Ovary (tissue), 9 donors: Measurements from ENCODE around the gene CMTM4. TPM values are rescaled to one million over a fixed set of nuclear protein-coding genes. Genes with fewer than 3 reads are reported as not detected.

ENCODE experiments used
- DNase-seq, 5 donors: peaks; one replicate each; pipeline ENCODE4 v3.0.0-alpha.2; 2019 to 2020
- H3K27ac ChIP-seq, 2 donors: fragments of 200-600 bp; one replicate each; pipeline versions ENCODE4 v1.5.1 to v1.8.0; 2019 to 2022
- H3K27me3 ChIP-seq: fragments of 200-600 bp; one replicate; pipeline ENCODE4 v1.8.0; 2022
- H3K36me3 ChIP-seq: fragments of 200-600 bp; sonication (generic); one replicate; pipeline ENCODE4 v1.5.1; 2019
- H3K4me1 ChIP-seq: one replicate; pipeline ENCODE4 v1.8.1; 2013; ENCODE audit warnings: mild to moderate bottlenecking, moderate library complexity; ENCODE audit not compliant: insufficient read depth
- H3K4me3 ChIP-seq: fragments of 200-600 bp; sonication (generic); one replicate; pipeline ENCODE4 v1.5.1; 2017
- H3K9me3 ChIP-seq, 2 donors: fragments of 200-600 bp in 1 of 2; sonication (generic) in 1 of 2; one replicate each; pipeline versions ENCODE4 v1.5.1 to v1.8.1; 2013 to 2019; ENCODE audit warnings: mild to moderate bottlenecking in 1 of 2, moderate library complexity in 1 of 2
- CTCF ChIP-seq, 3 donors: fragments of 450-650 bp in 2 of 3; fragments of 200-600 bp in 1 of 3; IDR thresholded peaks; one replicate each; pipeline versions ENCODE4 v1.5.1 to v1.8.0; 2016 to 2022; ENCODE audit warnings: antibody characterized with exemption in 3 of 3, mild to moderate bottlenecking in 1 of 3
- EP300 ChIP-seq: sonication (generic); formaldehyde crosslinking; IDR thresholded peaks from one replicate; pipeline ENCODE4 v1.6.1; 2017; ENCODE audit warnings: antibody characterized with exemption
- POLR2A ChIP-seq: fragments of 450-650 bp; IDR thresholded peaks from one replicate; pipeline ENCODE4 v1.6.1; 2017; ENCODE audit warnings: antibody characterized with exemption, mild to moderate bottlenecking, moderate library complexity
- WGBS, 3 donors: extraction: QIAGEN DNeasy Blood & Tissue Kit in 1 of 3; methylation state at CpG; one replicate each; pipeline versions ENCODE4 v1.1.5 to v1.1.7; 2013 to 2017; 5-methylcytosine and 5-hydroxymethylcytosine counted together
- intact Hi-C, 4 donors: fragments of 100-400 bp; cut with DNase I; formaldehyde crosslinking; loops; one replicate each; pipeline versions ENCODE4 v1.11.0 to v1.15.1; 2022 to 2023
- polyA plus RNA-seq, 2 donors: library from polyadenylated mRNA; stranded (reverse); fragments of 200-250 nt in 1 of 2; fragments of 350-450 nt in 1 of 2; fragmentation: Illumina TruSeq in 1 of 2; extraction: RNeasy Lipid Tissue Mini Kit (QIAGEN cat#74804) in 1 of 2; gene quantifications; one replicate each; pipeline ENCODE4 v1.2.3, GENCODE V29; 2013 to 2014
- total RNA-seq, 7 donors: library from RNA; depleted of rRNA in 2 of 7; stranded (reverse); fragments of >200 nt in 2 of 7; fragmentation: NEBNext Ultra II Directional in 3 of 7; extraction: Animal tissue kit (Norgen Biotek cat#: 25700) in 3 of 7; gene quantifications; one replicate each; pipeline versions ENCODE4 v1.1.0 to v1.2.4, GENCODE V29; 2016 to 2023
- donor health status: DM: no; HTN: no; CAD: no; lungs with moderate emphysema.
- donor health status: DM: no; HTN: no; CAD: no.
- donor health status: Bipolar disorder and iron deficiency.
- donor health status: DM: yes; HTN: yes; CAD: no.
- donor health status: DM: no; HTN: no; CAD: no.
- donor health status: DM: yes; HTN: yes; CAD: no.

Gene CMTM4
- total and polyA plus RNA-seq, 9 donors, result 5.4 to 47.1 (median 13.1) TPM

DNA sequence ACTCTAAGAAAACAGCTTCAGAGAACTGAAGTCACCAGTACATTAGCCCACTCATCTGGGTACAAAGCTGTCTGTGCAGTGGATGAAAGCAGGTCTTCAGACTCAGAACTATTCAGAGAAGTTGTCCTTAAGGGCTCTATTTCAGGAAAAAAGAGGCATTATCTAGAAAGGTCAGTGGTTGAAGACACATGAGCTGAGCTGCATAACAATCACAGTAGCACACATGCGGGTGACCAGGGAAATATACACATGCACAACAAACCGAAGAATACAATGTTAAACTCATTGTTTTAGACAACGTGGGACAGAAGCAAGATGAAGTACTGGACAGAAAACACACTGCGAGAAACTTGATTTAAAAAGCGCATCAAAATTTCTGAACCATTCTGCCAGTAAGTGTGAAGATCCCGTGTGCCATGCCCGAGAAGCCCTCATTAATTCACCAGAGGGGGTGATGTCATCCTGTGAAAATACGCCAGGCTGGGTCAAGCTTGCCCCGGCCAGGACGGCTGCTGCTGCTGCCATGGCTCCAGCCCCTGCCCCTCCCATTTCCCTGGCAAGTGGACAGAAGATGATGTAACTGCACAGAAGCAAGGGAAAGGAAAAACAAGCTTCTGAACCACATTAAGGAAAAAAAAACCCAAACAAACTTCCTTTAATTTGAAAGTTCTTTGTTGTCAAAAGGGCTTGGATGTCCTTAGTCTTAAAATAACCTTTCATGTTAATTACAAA lies 44.8 kb upstream of the CMTM4 start:
- H3K4me3 ChIP-seq, result peak overlapping the region; percentile 15
- TF ChIP-seq POLR2A (no peak), EP300 (no peak), CTCF (IDR thresholded peaks at IDR 0.05) (no peak)
- no peaks in the 10 kb centered on the region for H3K36me3 ChIP-seq
- H3K27me3 ChIP-seq, result no peaks in the 10 kb centered on the region
- no peaks in the 10 kb centered on the region for H3K9me3 ChIP-seq
- H3K27ac ChIP-seq, result peak overlapping the region in 1 of 2 donors; percentile 50
- intact Hi-C loops, result no loop called here
- H3K4me1 ChIP-seq, result peaks cover 2% of the 10 kb centered on the region
- DNase-seq, result peak; percentile 84 to 91 (median 86)
- WGBS, 3 donors, result 8 to 20% (median 15%) methylated on average over 10 of the region's 10 CpGs

- Histone ChIP-seq H3K36me3 (no peaks in the 10 kb centered on the region), H3K4me1 (peaks cover 2% of the 10 kb centered on the region), H3K27me3 (no peaks in the 10 kb centered on the region), H3K9me3 (no peaks in the 10 kb centered on the region), H3K4me3 (no peak overlapping the region), H3K27ac (no peak overlapping the region)
- no peak for TF ChIP-seq EP300
- TF ChIP-seq POLR2A, result no peak
- TF ChIP-seq CTCF (IDR thresholded peaks at IDR 0.05), result no peak
- DNase-seq, result no peak
- WGBS, 3 donors, result 61 to 72% (median 70%) methylated on average over 2 of the region's 2 CpGs
- intact Hi-C loops, result no loop called here
Observed at GRCh38 chr16:66740533-66740932, 44.0 kb upstream of the CMTM4 start.

DNA sequence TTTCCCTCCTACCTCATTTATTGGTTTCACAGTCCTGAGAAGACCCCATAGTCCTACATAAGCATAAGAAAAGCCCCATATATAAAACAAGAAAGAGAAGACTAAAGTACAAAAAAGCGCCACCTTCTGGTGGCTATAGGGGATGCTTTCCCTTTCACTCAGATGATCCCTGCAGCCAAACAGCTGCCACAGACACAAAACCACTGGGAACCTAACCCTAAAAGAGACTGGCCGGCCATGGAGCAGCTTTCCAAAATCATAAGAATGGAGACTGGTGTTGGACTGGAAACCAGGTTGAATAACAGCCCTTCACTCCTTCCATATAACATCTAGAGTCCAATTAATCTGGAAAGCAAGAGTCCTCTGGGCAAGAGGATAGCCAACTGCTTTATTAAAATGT lies 43.5 kb upstream of the CMTM4 start:
- H3K27me3 ChIP-seq, result no peaks in the 10 kb centered on the region
- intact Hi-C loops, result no loop called here
- H3K36me3 ChIP-seq, result no peaks in the 10 kb centered on the region
- WGBS, 3 donors, result 45 to 50% (median 47%) methylated on average over 2 of the region's 2 CpGs
- DNase-seq, result no peak
- H3K4me3 ChIP-seq, result no peak overlapping the region
- no peaks in the 10 kb centered on the region for H3K9me3 ChIP-seq
- H3K27ac ChIP-seq, result no peak overlapping the region
- no peak for TF ChIP-seq POLR2A
- no peak for TF ChIP-seq CTCF (IDR thresholded peaks at IDR 0.05)
- TF ChIP-seq EP300, result no peak
- peaks cover 2% of the 10 kb centered on the region for H3K4me1 ChIP-seq

- DNase-seq, result no peak
- Histone ChIP-seq H3K27me3 (no peaks in the 10 kb centered on the region), H3K36me3 (no peaks in the 10 kb centered on the region), H3K9me3 (no peaks in the 10 kb centered on the region), H3K4me3 (no peak overlapping the region), H3K4me1 (no peaks in the 10 kb centered on the region), H3K27ac (no peak overlapping the region)
- TF ChIP-seq EP300 (no peak), CTCF (IDR thresholded peaks at IDR 0.05) (no peak), POLR2A (no peak)
- 93 to 94% (median 94%) methylated on average over 4 of the region's 4 CpGs for WGBS, 3 donors
- intact Hi-C loops, result loop anchor here in 1 of 4 donors (10.0 kb wide), 1 partner anchor 331 kb away; no protein-coding TSS in a partner anchor
Observed at GRCh38 chr16:66735891-66736290, 39.3 kb upstream of the CMTM4 start.
